ENCODE results near the gene TPP2.

Gene TPP2

GRCh38 chr13:102597029-102597961 lies 509 bp downstream of the TPP2 start:
- peak; percentile 27 for DNase-seq

- DNase-seq, result no peak
Observed at GRCh38 chr13:102598061-102598460, 1.3 kb downstream of the TPP2 start.

GRCh38 chr13:102599426-102600012 lies 2.7 kb downstream of the TPP2 start:
- DNase-seq, result peak; percentile 40

GRCh38 chr13:102606537-102607309 lies 9.9 kb downstream of the TPP2 start:
- DNase-seq, result no peak

GRCh38 chr13:102608974-102609373 lies 12.2 kb downstream of the TPP2 start:
- DNase-seq, result no peak

- DNase-seq, result no peak
Observed at GRCh38 chr13:102609696-102610095, 12.9 kb downstream of the TPP2 start.

- no peak for DNase-seq
Observed at GRCh38 chr13:102610296-102610895, 13.6 kb downstream of the TPP2 start.

GRCh38 chr13:102617697-102618350 lies 21.0 kb downstream of the TPP2 start:
- DNase-seq, result no peak

- no peak for DNase-seq
Observed at GRCh38 chr13:102620516-102620915, 23.7 kb downstream of the TPP2 start.

GRCh38 chr13:102626928-102627327 lies 30.1 kb downstream of the TPP2 start:
- DNase-seq, result no peak

- no peak for DNase-seq
Observed at GRCh38 chr13:102628559-102628958, 31.8 kb downstream of the TPP2 start.

GRCh38 chr13:102631198-102631597 lies 34.4 kb downstream of the TPP2 start:
- DNase-seq, result no peak

- no peak for DNase-seq
Observed at GRCh38 chr13:102638741-102639140, 42.0 kb downstream of the TPP2 start.

GRCh38 chr13:102642029-102642428 lies 45.2 kb downstream of the TPP2 start:
- DNase-seq, result no peak

GRCh38 chr13:102642475-102642874 lies 45.7 kb downstream of the TPP2 start:
- no peak for DNase-seq

GRCh38 chr13:102643656-102644055 lies 46.9 kb downstream of the TPP2 start:
- DNase-seq, result no peak

- DNase-seq, result no peak
Observed at GRCh38 chr13:102645701-102646100, 48.9 kb downstream of the TPP2 start.

GRCh38 chr13:102648046-102648445 lies 51.3 kb downstream of the TPP2 start:
- no peak for DNase-seq

- DNase-seq, result no peak
Observed at GRCh38 chr13:102650444-102650843, 53.7 kb downstream of the TPP2 start.

GRCh38 chr13:102651392-102651791 lies 54.6 kb downstream of the TPP2 start:
- no peak for DNase-seq

GRCh38 chr13:102651892-102652291 lies 55.1 kb downstream of the TPP2 start:
- no peak for DNase-seq

GRCh38 chr13:102654756-102655155 lies 58.0 kb downstream of the TPP2 start:
- no peak for DNase-seq

- DNase-seq, result peak; percentile 12
Observed at GRCh38 chr13:102657630-102658029, 60.8 kb downstream of the TPP2 start.

Measured in CD4-positive, alpha-beta T cell treated with Interleukin-21 for 1 hour (primary cell).